NCI-H2227 (cell line): ENCODE measurements around the gene EDARADD.

ENCODE experiments used
- DNase-seq: peaks from one replicate; lab custom pipeline; 2025; ENCODE audit not compliant: unreplicated experiment; lab: John Stamatoyannopoulos, UW

The EDARADD gene

GRCh38 chr1:236511735-236512418 is 117.8 kb downstream of the EDARADD start:
- no peak for DNase-seq

GRCh38 chr1:236514703-236515442 is 120.8 kb downstream of the EDARADD start:
- DNase-seq, result no peak

GRCh38 chr1:236515443-236515958 is 121.4 kb downstream of the EDARADD start:
- no peak for DNase-seq

GRCh38 chr1:236516929-236517704 is 123.0 kb downstream of the EDARADD start:
- no peak for DNase-seq

- no peak for DNase-seq
Measured at GRCh38 chr1:236518322-236518721, 124.2 kb downstream of the EDARADD start.

- DNase-seq, result no peak
Measured at GRCh38 chr1:236520445-236521005, 126.4 kb downstream of the EDARADD start.

- no peak for DNase-seq
Measured at GRCh38 chr1:236522937-236523703, 129.0 kb downstream of the EDARADD start.

- peak; percentile 87 for DNase-seq
Measured at GRCh38 chr1:236523704-236524141, 129.6 kb downstream of the EDARADD start, which contains the start of gene LGALS8. Gene LGALS8, plus strand, starts transcription at chr1:236523982. Its CDS starts 2,089 bp downstream, at chr1:236526071.

- DNase-seq, result peak; percentile 75
Measured at GRCh38 chr1:236524142-236524894, 130.2 kb downstream of the EDARADD start.

- no peak for DNase-seq
Measured at GRCh38 chr1:236524895-236525184, 130.8 kb downstream of the EDARADD start.

- no peak for DNase-seq
Measured at GRCh38 chr1:236526079-236526478, 132.0 kb downstream of the EDARADD start.

GRCh38 chr1:236530286-236530685 is 136.2 kb downstream of the EDARADD start:
- no peak for DNase-seq

GRCh38 chr1:236530959-236531358 is 136.9 kb downstream of the EDARADD start:
- DNase-seq, result no peak

- DNase-seq, result no peak
Measured at GRCh38 chr1:236532850-236533249, 138.8 kb downstream of the EDARADD start.

GRCh38 chr1:236534151-236534651 is 140.1 kb downstream of the EDARADD start:
- no peak for DNase-seq
